HCT116 (cell line): ENCODE results near the gene NRXN2. TPM values are rescaled to one million over a fixed set of nuclear protein-coding genes. Genes with fewer than 3 reads are reported as not detected.

ENCODE experiments used
- ATAC-seq: fragments of 200-7000 bp; cut with Tn5 transposase; 2 replicates; pipeline ENCODE4 v1.9.1; 2020; ENCODE audit warnings: mild to moderate bottlenecking, moderate library complexity
- BruUV-seq: library from RNA; stranded (reverse); fragments of 400-500 nt; replicated peaks from 2 replicates; lab custom pipeline; 2021; lab: Mats Ljungman, UMichigan
- CTCF ChIA-PET: fragments of 300-600 bp; sonication (Branson Sonifier 250); formaldehyde crosslinking; loops from one replicate; lab custom pipeline; 2021; ENCODE audit warnings: antibody characterized with exemption; lab: Charles Lee
- POLR2A ChIA-PET: fragments of 300-600, 350-600 bp; sonication (Branson Sonifier 250); formaldehyde crosslinking; loops from one replicate; lab custom pipeline; 2021; ENCODE audit warnings: antibody characterized with exemption; lab: Charles Lee
- RAD21 ChIA-PET, 2 experiments: fragments of 300-600 bp; sonication (Branson Sonifier 250); formaldehyde crosslinking; loops; one replicate each; lab custom pipeline; 2023; ENCODE audit warnings: low total read pairs in 2 of 2; ENCODE audit not compliant: uncharacterized antibody in 2 of 2, unreplicated experiment in 2 of 2, low non-redundant PET in 1 of 2; lab: Charles Lee
- DNase-seq: peaks from one replicate; pipeline ENCODE4 v3.0.0-alpha.2; 2010; ENCODE audit warnings: low read depth, low spot score
- H2AFZ ChIP-seq: fragments of 200-600 bp; shearing (Covaris generic), sonication (generic); 2 replicates; pipeline ENCODE4 v1.6.1; 2017; ENCODE audit warnings: low read depth, mixed run types, mixed read lengths, antibody characterized with exemption, low read length; ENCODE audit not compliant: poor library complexity, severe bottlenecking
- H3K27ac ChIP-seq: 2 replicates; pipeline ENCODE4 v1.5.1; 2012; ENCODE audit warnings: low read depth, low read length
- H3K27me3 ChIP-seq: fragments of 200-600 bp; sonication (generic); 2 replicates; pipeline ENCODE4 v1.6.1; 2016; ENCODE audit warnings: mixed run types, low read length, mixed read lengths; ENCODE audit not compliant: insufficient read depth
- H3K36me3 ChIP-seq, 2 experiments: fragments of 200-500 bp in 1 of 2; fragments of 200-600 bp in 1 of 2; sonication (Bioruptor generic) in 1 of 2; sonication (generic) in 1 of 2; 2 replicates each; pipeline versions ENCODE4 v1.5.1 to v1.6.1; 2014 to 2016; ENCODE audit warnings: low read length in 2 of 2, inconsistent platforms in 1 of 2, mixed read lengths in 1 of 2, mixed run types in 1 of 2; ENCODE audit not compliant: insufficient read depth in 2 of 2, control insufficient read depth in 1 of 2
- H3K4me1 ChIP-seq, 2 experiments: fragments of 200-600 bp in 1 of 2; sonication (generic) in 1 of 2; 2 replicates each; pipeline versions ENCODE4 v1.5.1 to v1.6.1; 2012 to 2017; ENCODE audit warnings: low read length in 2 of 2, inconsistent platforms in 1 of 2, mild to moderate bottlenecking in 1 of 2, mixed read lengths in 1 of 2, mixed run types in 1 of 2, moderate library complexity in 1 of 2; ENCODE audit not compliant: insufficient read depth in 2 of 2, control insufficient read depth in 1 of 2
- H3K4me2 ChIP-seq: fragments of 200-600 bp; sonication (generic); 2 replicates; pipeline ENCODE4 v1.6.1; 2017; ENCODE audit warnings: mixed run types, low read length, mixed read lengths
- H3K4me3 ChIP-seq, 2 experiments: fragments of 200-600 bp in 1 of 2; sonication (generic) in 1 of 2; replicated peaks in 1 of 2; 2 replicates each; pipeline ENCODE4 v1.5.1; 2011 to 2016; ENCODE audit warnings: low read length in 2 of 2, control low read depth in 1 of 2, low read depth in 1 of 2, mild to moderate bottlenecking in 1 of 2, mixed read lengths in 1 of 2, mixed run types in 1 of 2
- H3K79me2 ChIP-seq: fragments of 200-600 bp; sonication (generic); 2 replicates; pipeline ENCODE4 v1.6.1; 2017; ENCODE audit warnings: mild to moderate bottlenecking, mixed run types, low read length, moderate library complexity, mixed read lengths; ENCODE audit not compliant: insufficient read depth
- H3K9ac ChIP-seq: fragments of 200-600 bp; sonication (generic); 2 replicates; pipeline ENCODE4 v1.6.1; 2016; ENCODE audit warnings: low read length, mixed read lengths
- H3K9me2 ChIP-seq: fragments of 200-600 bp; sonication (generic), shearing (Covaris generic); 2 replicates; pipeline ENCODE4 v1.6.1; 2017; ENCODE audit warnings: mixed run types, mild to moderate bottlenecking, moderate library complexity; ENCODE audit not compliant: insufficient read depth
- H3K9me3 ChIP-seq, 2 experiments: fragments of 200-500 bp in 1 of 2; fragments of 200-600 bp in 1 of 2; sonication (Bioruptor generic) in 1 of 2; sonication (generic) in 1 of 2; 2 replicates each; pipeline ENCODE4 v1.6.1; 2014 to 2017; ENCODE audit warnings: low read length in 2 of 2, mixed read lengths in 2 of 2, inconsistent platforms in 1 of 2, low read depth in 1 of 2, mild to moderate bottlenecking in 1 of 2, mixed run types in 1 of 2, moderate library complexity in 1 of 2; ENCODE audit not compliant: control insufficient read depth in 1 of 2, insufficient read depth in 1 of 2
- H4K20me1 ChIP-seq: fragments of 200-600 bp; sonication (generic), shearing (Covaris generic); 2 replicates; pipeline ENCODE4 v1.6.1; 2017; ENCODE audit warnings: mixed run types, mild to moderate bottlenecking, moderate library complexity; ENCODE audit not compliant: insufficient read depth
- RAD21 ChIP-seq: IDR thresholded peaks from 2 replicates; pipeline ENCODE4 v1.6.1; 2012; ENCODE audit warnings: low read depth, mild to moderate bottlenecking
- SRF ChIP-seq: IDR thresholded peaks from 2 replicates; pipeline ENCODE4 v1.6.1; 2012; ENCODE audit warnings: low read depth
- intact Hi-C: fragments of 100-400 bp; cut with micrococcal nuclease; formaldehyde crosslinking; loops from 2 replicates; pipeline ENCODE4 v1.10.0; 2022
- total RNA-seq: library from RNA; stranded (reverse); gene quantifications from one replicate; pipeline ENCODE4 v1.2.1, GENCODE V29; 2021; ENCODE audit not compliant: unreplicated experiment
- TF ChIP-seq, protein P1 (sequence below), 3 experiments: fragments of 200-600 bp in 1 of 3; sonication (generic) in 1 of 3; IDR thresholded peaks in 2 of 3; conservative IDR thresholded peaks in 1 of 3; 2 replicates each; pipeline ENCODE4 v1.5.1; 2012 to 2017; ENCODE audit warnings: low read depth in 2 of 3, low read length in 2 of 3, antibody characterized with exemption in 1 of 3, borderline replicate concordance in 1 of 3, control low read depth in 1 of 3, mild to moderate bottlenecking in 1 of 3, mixed read lengths in 1 of 3, mixed run types in 1 of 3, moderate library complexity in 1 of 3; ENCODE audit not compliant: insufficient read depth in 1 of 3

The NRXN2 gene
- total RNA-seq, 1 experiment from 2014 or later = 1.5 TPM

DNA sequence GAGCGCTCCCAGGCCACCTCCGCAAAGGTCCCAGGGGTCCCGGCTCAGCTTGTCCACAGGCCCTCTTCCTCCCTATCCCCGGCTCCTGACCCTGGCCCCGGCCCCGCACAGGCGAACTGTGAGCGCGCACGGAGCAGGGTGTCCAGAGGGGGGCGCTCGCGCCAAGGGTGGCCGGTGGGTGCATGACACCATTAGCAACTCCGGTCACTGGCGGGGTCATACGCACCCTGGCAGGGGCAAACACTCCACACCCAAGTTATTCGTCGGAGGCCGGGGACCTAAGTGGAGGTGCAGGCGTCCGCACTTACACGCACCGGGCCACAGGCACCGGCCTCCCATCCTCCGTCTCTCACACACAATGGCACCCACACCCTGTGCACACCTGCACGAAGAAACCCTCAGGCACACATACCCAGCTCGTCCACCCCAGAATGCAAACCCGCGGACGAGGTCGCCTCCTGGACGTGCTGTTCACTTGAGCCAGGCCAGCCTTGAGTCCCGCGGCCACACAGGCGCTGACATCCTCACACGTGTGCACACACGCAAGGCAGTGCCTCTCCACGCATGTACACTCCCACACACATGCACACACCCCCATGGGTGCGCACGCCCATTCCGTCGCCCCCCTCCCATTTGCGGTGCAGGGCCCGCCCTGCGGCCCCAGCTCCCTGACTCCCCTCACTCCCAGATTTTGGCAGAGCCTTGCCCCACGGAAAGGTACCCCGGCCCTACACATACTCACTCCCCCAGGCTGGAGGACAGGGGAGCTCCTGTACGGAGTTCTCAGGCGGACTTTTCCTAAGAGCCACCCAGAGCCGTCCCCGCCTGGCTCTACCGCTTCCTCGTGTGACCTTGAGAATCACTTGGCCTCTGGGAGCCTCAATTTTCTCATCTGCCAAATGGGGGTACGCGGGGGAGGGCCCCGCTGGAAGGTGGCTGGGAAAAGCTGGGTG is 20.9 kb upstream of the NRXN2 start, which contains the start of gene RASGRP2:
TSS of gene RASGRP2 (minus strand) at position 552 of the 953 bp plus-strand sequence. CDS start 1,276 bp downstream, outside the sequence.
- H2AFZ ChIP-seq = peak within 1 kb of the TSS; percentile 86
- H3K4me1 ChIP-seq = peaks cover 7 to 26% of the 10 kb centered on the region in 2 experiments; a peak in 3 of 4 replicates
- peak within 1 kb of the TSS; percentile 70 for H3K9ac ChIP-seq
- POLR2A ChIA-PET = no interaction called here
- TF ChIP-seq SRF (no peak), RAD21 (peak; percentile 68)
- TF ChIP-seq, protein P1, sequence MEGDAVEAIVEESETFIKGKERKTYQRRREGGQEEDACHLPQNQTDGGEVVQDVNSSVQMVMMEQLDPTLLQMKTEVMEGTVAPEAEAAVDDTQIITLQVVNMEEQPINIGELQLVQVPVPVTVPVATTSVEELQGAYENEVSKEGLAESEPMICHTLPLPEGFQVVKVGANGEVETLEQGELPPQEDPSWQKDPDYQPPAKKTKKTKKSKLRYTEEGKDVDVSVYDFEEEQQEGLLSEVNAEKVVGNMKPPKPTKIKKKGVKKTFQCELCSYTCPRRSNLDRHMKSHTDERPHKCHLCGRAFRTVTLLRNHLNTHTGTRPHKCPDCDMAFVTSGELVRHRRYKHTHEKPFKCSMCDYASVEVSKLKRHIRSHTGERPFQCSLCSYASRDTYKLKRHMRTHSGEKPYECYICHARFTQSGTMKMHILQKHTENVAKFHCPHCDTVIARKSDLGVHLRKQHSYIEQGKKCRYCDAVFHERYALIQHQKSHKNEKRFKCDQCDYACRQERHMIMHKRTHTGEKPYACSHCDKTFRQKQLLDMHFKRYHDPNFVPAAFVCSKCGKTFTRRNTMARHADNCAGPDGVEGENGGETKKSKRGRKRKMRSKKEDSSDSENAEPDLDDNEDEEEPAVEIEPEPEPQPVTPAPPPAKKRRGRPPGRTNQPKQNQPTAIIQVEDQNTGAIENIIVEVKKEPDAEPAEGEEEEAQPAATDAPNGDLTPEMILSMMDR (IDR thresholded peaks at IDR 0.05 in 2 of 3, conservative IDR thresholded peaks at IDR 0.05 in 1 of 3; ENCODE audit: borderline replicate concordance in 1 of 3, insufficient read depth in 1 of 3, low read depth in 2 of 3, low read length in 2 of 3) = peak; percentile 67 to 88 (median 88)
- TF ChIP-seq, all 23 proteins: peak for 2
- CTCF ChIA-PET = interaction anchor here (1.4 to 1.5 kb wide), 2 partner anchors 10 to 54 kb away, joined by 4 read pairs; no protein-coding TSS in a partner anchor
- Histone ChIP-seq H3K9me2 (no peaks in the 10 kb centered on the region), H4K20me1 (no peaks in the 10 kb centered on the region), H3K27ac (peak within 1 kb of the TSS; percentile 44; the same call in 1 of the 2 replicates), H3K4me2 (peak within 1 kb of the TSS; percentile 99), H3K27me3 (no peaks in the 10 kb centered on the region), H3K4me3 (peak within 1 kb of the TSS; percentile 63 to 83), H3K36me3 (no peaks in the 10 kb centered on the region), H3K9me3 (no peaks in the 10 kb centered on the region), H3K79me2 (no peaks in the 10 kb centered on the region)
- ATAC-seq (peak; percentile 74), DNase-seq (no peak)
- RAD21 ChIA-PET = no interaction called here
- intact Hi-C loops = loop anchor here (5.0 kb wide), 1 partner anchor 192 kb away; no protein-coding TSS in a partner anchor
- BruUV-seq = no TSS peak
